Non-pigmented ciliary epithelial cell (primary cell): ENCODE data around the gene FLOT1.
"Not testable (repeated sequence)": the region's sequence is repeated elsewhere in the genome, so short reads cannot be mapped to it uniquely, and the experiment has no call there.

ENCODE experiments used
- DNase-seq: peaks from one replicate; pipeline ENCODE4 v3.0.0-alpha.2; 2010; ENCODE audit warnings: low read depth

The FLOT1 gene

GRCh38 chr6:30723159-30723842 lies 19.2 kb downstream of the FLOT1 start:
- not testable (repeated sequence) for DNase-seq

- no peak for DNase-seq
Observed at GRCh38 chr6:30722280-30723112, 20.0 kb downstream of the FLOT1 start.

GRCh38 chr6:30722025-30722279 lies 20.5 kb downstream of the FLOT1 start:
- DNase-seq = not testable (repeated sequence)

GRCh38 chr6:30721198-30722024 lies 21.1 kb downstream of the FLOT1 start:
- no peak for DNase-seq

- DNase-seq = no peak
Observed at GRCh38 chr6:30720738-30721197, 21.7 kb downstream of the FLOT1 start.

GRCh38 chr6:30719791-30720737 lies 22.4 kb downstream of the FLOT1 start, which contains the start of gene TUBB:
TUBB (plus strand) TSS chr6:30720352; CDS start chr6:30720507, 155 bp downstream.
- peak; percentile 95 for DNase-seq

GRCh38 chr6:30719356-30719755 lies 23.1 kb downstream of the FLOT1 start:
- DNase-seq = no peak

- DNase-seq = not testable (repeated sequence)
Observed at GRCh38 chr6:30717845-30718720, 24.4 kb downstream of the FLOT1 start.

GRCh38 chr6:30717129-30717844 lies 25.2 kb downstream of the FLOT1 start, which contains the start of gene MDC1:
MDC1 (minus strand) TSS chr6:30717281; CDS start chr6:30715175, 2,106 bp downstream.
- peak; percentile 99 for DNase-seq

GRCh38 chr6:30716879-30717128 lies 25.7 kb downstream of the FLOT1 start:
- no peak for DNase-seq

- DNase-seq = no peak
Observed at GRCh38 chr6:30714263-30714662, 28.2 kb downstream of the FLOT1 start.

GRCh38 chr6:30712441-30712945 lies 30.0 kb downstream of the FLOT1 start:
- no peak for DNase-seq

- no peak for DNase-seq
Observed at GRCh38 chr6:30711758-30712380, 30.6 kb downstream of the FLOT1 start.

GRCh38 chr6:30709101-30709868 lies 33.2 kb downstream of the FLOT1 start:
- DNase-seq = no peak

- DNase-seq = no peak
Observed at GRCh38 chr6:30707281-30707850, 35.1 kb downstream of the FLOT1 start.

- DNase-seq = no peak
Observed at GRCh38 chr6:30705620-30706019, 36.9 kb downstream of the FLOT1 start.

GRCh38 chr6:30703821-30704220 lies 38.7 kb downstream of the FLOT1 start:
- no peak for DNase-seq

- no peak for DNase-seq
Observed at GRCh38 chr6:30703011-30703410, 39.5 kb downstream of the FLOT1 start.
